Coronary artery (tissue), 2 donors: ENCODE measurements around the gene CHD9NB.
A peak's percentile ranks its signal among the peaks of the same experiment; 100 is the strongest.

Source experiments
- DNase-seq: peaks from one replicate; pipeline ENCODE4 v3.0.0-alpha.2; 2017; ENCODE audit warnings: low spot score
- H3K27ac ChIP-seq, 2 donors: fragments of 200-600 bp; sonication (generic); one replicate each; pipeline ENCODE4 v1.5.1; 2016 to 2019
- H3K4me3 ChIP-seq: fragments of 200-600 bp; sonication (generic); 2 replicates; pipeline ENCODE4 v1.5.1; 2016; ENCODE audit warnings: mild to moderate bottlenecking, moderate library complexity
- CTCF ChIP-seq: fragments of 200-600 bp; sonication (generic); IDR thresholded peaks from one replicate; pipeline ENCODE4 v1.5.1; 2019; ENCODE audit warnings: antibody characterized with exemption

Gene CHD9NB

GRCh38 chr16:53024045-53024444, 28.7 kb downstream of the CHD9NB start:
- Histone ChIP-seq H3K4me3 (no peak overlapping the region), H3K27ac (no peak overlapping the region)
- DNase-seq = no peak
- TF ChIP-seq CTCF = no peak

- H3K27ac ChIP-seq = no peak overlapping the region
- DNase-seq = no peak
- peak; percentile 18 for TF ChIP-seq CTCF
- no peak overlapping the region for H3K4me3 ChIP-seq
These were observed 30.3 kb downstream of the CHD9NB start for GRCh38 chr16:53022374-53022773.

GRCh38 chr16:53018834-53019416, 33.8 kb downstream of the CHD9NB start:
- H3K4me3 ChIP-seq = no peak overlapping the region
- no peak overlapping the region for H3K27ac ChIP-seq
- TF ChIP-seq CTCF = no peak
- no peak for DNase-seq

GRCh38 chr16:53014287-53014686, 38.4 kb downstream of the CHD9NB start:
- DNase-seq = no peak
- Histone ChIP-seq H3K4me3 (no peak overlapping the region), H3K27ac (no peak overlapping the region)
- no peak for TF ChIP-seq CTCF

GRCh38 chr16:53007095-53007494, 45.6 kb downstream of the CHD9NB start:
- H3K27ac ChIP-seq = no peak overlapping the region
- H3K4me3 ChIP-seq = no peak overlapping the region
- TF ChIP-seq CTCF = no peak
- no peak for DNase-seq

- DNase-seq = no peak
- TF ChIP-seq CTCF = no peak
These were observed 54.8 kb downstream of the CHD9NB start for GRCh38 chr16:52997922-52998321.

GRCh38 chr16:52994942-52995341, 57.8 kb downstream of the CHD9NB start:
- no peak for TF ChIP-seq CTCF
- no peak overlapping the region for H3K4me3 ChIP-seq
- no peak overlapping the region for H3K27ac ChIP-seq
- no peak for DNase-seq

More at GRCh38 chr16:52997922-52998321, 54.8 kb downstream of the CHD9NB start:
- Histone ChIP-seq H3K4me3 (no peak overlapping the region), H3K27ac (no peak overlapping the region)
